ENCODE results near the gene RAD9A.

DNA sequence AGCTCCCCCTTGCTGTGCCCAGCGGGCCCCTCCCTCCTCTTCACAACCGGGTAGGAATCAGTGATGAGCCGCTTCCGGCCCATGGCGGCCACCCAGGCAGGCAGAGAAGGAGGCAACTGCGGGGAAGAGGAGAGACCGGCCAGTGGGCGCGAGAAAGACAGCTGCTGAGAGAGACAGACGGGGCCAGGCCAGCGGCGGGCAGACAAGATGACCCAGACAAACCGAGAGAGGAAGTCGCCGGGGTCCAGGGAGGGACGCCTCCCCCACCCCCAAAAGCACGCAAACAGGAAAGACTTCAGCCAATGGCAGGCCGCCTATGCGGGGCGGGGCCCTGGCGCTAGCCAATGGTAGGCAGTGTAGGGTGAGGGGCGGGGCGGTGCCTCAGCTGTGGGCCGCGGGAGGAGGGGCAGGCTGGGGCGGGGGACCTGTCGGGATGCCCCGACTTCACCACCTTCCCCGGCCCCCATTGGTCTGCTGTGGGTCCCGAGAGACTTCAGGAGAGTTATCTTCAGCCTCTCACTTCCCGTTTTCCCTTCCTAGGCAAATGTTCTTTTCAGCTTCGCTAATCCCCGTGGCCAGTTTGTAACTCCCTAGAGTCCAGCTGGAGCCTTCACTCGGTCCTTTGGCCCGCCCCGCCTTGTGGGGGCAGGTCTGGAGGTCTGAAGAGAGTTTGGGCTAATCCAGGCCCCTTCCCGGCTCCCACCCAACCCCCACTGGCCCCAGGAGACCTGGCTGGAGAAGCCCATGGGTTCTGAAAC, 38.3 kb upstream of the RAD9A start, which contains the start of gene POLD4:
- TF ChIP-seq, protein P1, sequence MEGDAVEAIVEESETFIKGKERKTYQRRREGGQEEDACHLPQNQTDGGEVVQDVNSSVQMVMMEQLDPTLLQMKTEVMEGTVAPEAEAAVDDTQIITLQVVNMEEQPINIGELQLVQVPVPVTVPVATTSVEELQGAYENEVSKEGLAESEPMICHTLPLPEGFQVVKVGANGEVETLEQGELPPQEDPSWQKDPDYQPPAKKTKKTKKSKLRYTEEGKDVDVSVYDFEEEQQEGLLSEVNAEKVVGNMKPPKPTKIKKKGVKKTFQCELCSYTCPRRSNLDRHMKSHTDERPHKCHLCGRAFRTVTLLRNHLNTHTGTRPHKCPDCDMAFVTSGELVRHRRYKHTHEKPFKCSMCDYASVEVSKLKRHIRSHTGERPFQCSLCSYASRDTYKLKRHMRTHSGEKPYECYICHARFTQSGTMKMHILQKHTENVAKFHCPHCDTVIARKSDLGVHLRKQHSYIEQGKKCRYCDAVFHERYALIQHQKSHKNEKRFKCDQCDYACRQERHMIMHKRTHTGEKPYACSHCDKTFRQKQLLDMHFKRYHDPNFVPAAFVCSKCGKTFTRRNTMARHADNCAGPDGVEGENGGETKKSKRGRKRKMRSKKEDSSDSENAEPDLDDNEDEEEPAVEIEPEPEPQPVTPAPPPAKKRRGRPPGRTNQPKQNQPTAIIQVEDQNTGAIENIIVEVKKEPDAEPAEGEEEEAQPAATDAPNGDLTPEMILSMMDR (IDR thresholded peaks at IDR 0.05) = no peak
- TF ChIP-seq POLR2AphosphoS5 (IDR thresholded peaks at IDR 0.05) (peak; percentile 92 to 95 (median 93)), POLR2A (IDR thresholded peaks at IDR 0.05) (peak; percentile 88)

Data from breast epithelium (tissue), 3 donors.